Measurements from ENCODE around the gene FUOM. TPM values are rescaled to one million over a fixed set of nuclear protein-coding genes. Genes with fewer than 3 reads are reported as not detected.

The FUOM gene
- total RNA-seq, 1 donor from 2014 or later: 37.2 TPM

DNA sequence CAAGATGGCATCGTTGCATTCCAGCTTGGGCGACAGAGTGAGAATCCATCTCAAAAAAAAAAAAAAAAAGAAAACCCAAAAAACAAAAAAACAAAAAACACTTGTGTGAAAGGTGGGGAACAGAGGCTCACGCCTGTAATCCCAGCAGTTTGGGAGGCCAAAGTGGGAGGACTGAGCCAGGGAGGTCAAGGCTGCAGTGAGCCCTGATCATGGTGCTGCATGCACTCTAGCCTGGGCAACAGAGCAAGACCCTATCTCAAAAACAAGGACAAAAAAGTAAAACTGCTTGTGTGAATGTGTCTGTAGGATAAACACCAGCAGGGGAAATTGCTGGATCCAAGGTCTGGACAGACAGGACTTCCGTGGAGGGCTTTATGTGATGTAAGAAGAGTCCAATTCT is 25.7 kb upstream of the FUOM start:
- H3K4me1 Mint-ChIP-seq: peaks cover 46% of the 10 kb centered on the region
- POLR2A ChIA-PET: no interaction called here
- ATAC-seq (ENCODE audit: low read depth): no peak

GRCh38 chr10:133381036-133381435 is 23.2 kb upstream of the FUOM start:
- no peak for DNase-seq
- Mint-ChIP-seq H3K27me3 (no peaks in the 10 kb centered on the region), H3K9me3 (no peaks in the 10 kb centered on the region), H3K27ac (peak overlapping the region; percentile 50), H3K4me3 (peak overlapping the region; percentile 66), H3K4me1 (peaks cover 35% of the 10 kb centered on the region), H3K36me3 (ENCODE audit: low read depth) (peaks cover 22% of the 10 kb centered on the region)
- intact Hi-C loops (cut with micrococcal nuclease): no loop called here
- POLR2A ChIA-PET: interaction anchor here (0.9 to 6.6 kb wide), 3 partner anchors 9 to 20 kb away, joined by 3 to 52 read pairs (median 4); partner anchors contain the start of gene MTG1
- TF ChIP-seq, protein P1, sequence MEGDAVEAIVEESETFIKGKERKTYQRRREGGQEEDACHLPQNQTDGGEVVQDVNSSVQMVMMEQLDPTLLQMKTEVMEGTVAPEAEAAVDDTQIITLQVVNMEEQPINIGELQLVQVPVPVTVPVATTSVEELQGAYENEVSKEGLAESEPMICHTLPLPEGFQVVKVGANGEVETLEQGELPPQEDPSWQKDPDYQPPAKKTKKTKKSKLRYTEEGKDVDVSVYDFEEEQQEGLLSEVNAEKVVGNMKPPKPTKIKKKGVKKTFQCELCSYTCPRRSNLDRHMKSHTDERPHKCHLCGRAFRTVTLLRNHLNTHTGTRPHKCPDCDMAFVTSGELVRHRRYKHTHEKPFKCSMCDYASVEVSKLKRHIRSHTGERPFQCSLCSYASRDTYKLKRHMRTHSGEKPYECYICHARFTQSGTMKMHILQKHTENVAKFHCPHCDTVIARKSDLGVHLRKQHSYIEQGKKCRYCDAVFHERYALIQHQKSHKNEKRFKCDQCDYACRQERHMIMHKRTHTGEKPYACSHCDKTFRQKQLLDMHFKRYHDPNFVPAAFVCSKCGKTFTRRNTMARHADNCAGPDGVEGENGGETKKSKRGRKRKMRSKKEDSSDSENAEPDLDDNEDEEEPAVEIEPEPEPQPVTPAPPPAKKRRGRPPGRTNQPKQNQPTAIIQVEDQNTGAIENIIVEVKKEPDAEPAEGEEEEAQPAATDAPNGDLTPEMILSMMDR (IDR thresholded peaks at IDR 0.05): no peak
- no peak for ATAC-seq (ENCODE audit: low read depth)
- CTCF ChIA-PET: interaction anchor here (0.8 kb wide), 1 partner anchor 52 kb away, joined by 3 read pairs; no protein-coding TSS in a partner anchor

More for the DNA sequence above, 25.7 kb upstream of the FUOM start:
- no peak for DNase-seq
- Mint-ChIP-seq H3K27ac (no peak overlapping the region), H3K4me3 (no peak overlapping the region), H3K36me3 (ENCODE audit: low read depth) (peaks cover 25% of the 10 kb centered on the region), H3K27me3 (no peaks in the 10 kb centered on the region), H3K9me3 (no peaks in the 10 kb centered on the region)
- TF ChIP-seq, protein P1 (IDR thresholded peaks at IDR 0.05): no peak
- intact Hi-C loops (cut with micrococcal nuclease): no loop called here
- CTCF ChIA-PET: no interaction called here

DNA sequence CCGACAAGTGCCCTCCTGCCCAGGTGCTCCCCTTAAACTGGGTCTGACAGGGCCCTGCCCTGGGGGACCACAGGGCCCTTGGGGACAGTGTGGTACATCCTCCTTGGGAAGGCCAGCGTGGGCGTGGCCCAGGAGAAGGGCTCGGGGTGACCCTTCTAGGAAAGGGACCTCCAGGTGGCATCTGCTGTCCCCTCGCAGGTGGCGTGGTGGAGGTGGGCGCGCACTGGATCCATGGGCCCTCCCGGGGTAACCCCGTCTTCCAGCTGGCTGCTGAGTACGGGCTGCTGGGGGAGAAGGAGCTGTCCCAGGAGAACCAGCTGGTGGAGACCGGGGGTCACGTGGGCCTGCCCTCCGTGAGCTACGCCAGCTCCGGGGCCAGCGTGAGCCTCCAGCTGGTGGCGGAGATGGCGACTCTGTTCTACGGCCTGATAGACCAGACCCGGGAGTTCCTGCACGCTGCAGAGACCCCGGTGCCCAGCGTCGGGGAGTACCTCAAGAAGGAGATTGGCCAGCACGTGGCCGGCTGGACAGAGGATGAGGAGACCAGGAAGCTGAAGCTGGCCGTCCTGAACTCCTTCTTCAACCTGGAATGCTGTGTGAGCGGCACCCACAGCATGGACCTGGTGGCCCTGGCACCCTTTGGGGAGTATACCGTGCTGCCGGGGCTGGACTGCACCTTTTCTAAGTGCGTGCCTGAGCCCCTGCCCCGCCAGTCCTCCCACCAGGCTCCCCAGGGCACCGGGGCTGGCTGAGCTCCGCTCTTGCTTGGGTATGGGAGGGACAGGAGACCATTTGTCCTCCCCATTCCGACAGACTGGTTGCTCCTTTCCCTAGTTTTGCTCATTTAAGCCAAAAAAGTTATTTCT is 22.2 kb upstream of the FUOM start:
- H3K27ac Mint-ChIP-seq: peak overlapping the region; percentile 50

DNA sequence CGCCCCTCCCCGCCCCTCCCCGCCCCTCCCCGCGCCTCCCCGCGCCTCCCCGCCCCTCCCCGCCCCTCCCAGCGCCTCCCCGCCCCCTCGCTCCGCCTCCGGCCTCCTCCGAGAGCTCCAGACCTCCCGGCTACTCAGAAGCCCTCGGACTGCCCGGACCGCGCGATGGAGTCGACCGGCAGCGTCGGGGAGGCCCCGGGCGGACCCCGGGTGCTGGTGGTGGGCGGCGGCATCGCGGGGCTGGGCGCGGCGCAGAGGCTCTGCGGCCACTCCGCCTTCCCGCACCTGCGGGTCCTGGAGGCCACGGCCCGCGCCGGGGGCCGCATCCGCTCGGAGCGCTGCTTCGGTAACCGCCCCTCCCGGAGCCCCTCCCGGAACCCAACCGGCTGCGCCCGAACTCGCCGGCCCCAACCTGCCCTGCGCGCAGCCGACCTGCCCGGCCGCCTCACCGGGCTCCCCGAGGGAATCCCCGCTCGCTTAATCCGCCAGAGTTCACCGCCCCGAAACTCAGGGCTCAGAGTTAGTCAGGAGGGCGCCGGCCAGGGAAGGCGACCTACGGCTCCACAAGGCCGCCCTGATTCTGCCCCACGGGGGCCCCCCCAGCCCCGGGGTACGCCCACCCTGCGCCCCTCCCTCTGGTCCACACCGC is 21.5 kb upstream of the FUOM start, which contains the start of gene PAOX:
PAOX (plus strand) TSS at position 111 of the 649 bp plus-strand sequence; CDS start at position 166, 55 bp downstream.
- POLR2A ChIA-PET: interaction anchor here (1.4 to 6.6 kb wide), 4 partner anchors 11 to 22 kb away, joined by 3 to 52 read pairs (median 10); partner anchors contain the start of genes FUOM and MTG1

More for the DNA sequence above, 22.2 kb upstream of the FUOM start:
- Mint-ChIP-seq H3K4me1 (peaks cover 38% of the 10 kb centered on the region), H3K4me3 (peak overlapping the region; percentile 81), H3K27me3 (no peaks in the 10 kb centered on the region), H3K36me3 (ENCODE audit: low read depth) (peaks cover 22% of the 10 kb centered on the region), H3K9me3 (no peaks in the 10 kb centered on the region)
- DNase-seq (no peak), ATAC-seq (ENCODE audit: low read depth) (no peak)
- CTCF ChIA-PET: interaction anchor here (0.8 to 0.9 kb wide), 2 partner anchors 10 to 51 kb away, joined by 3 read pairs; no protein-coding TSS in a partner anchor
- TF ChIP-seq, protein P1 (IDR thresholded peaks at IDR 0.05): no peak
- POLR2A ChIA-PET: interaction anchor here (1.2 to 6.6 kb wide), 2 partner anchors 10 to 14 kb away, joined by 4 to 52 read pairs; partner anchors contain the start of gene MTG1
- intact Hi-C loops (cut with micrococcal nuclease): loop anchor here (1.0 to 10.0 kb wide), 5 partner anchors 9 to 1045 kb away; partner anchors contain the start of genes LRRC27 and MTG1

More for the DNA sequence above, 21.5 kb upstream of the FUOM start, which contains the start of gene PAOX:
- Mint-ChIP-seq H3K27ac (peak within 1 kb of the TSS; percentile 61), H3K4me3 (peak within 1 kb of the TSS; percentile 87), H3K36me3 (ENCODE audit: low read depth) (peaks cover 17% of the 10 kb centered on the region), H3K27me3 (no peaks in the 10 kb centered on the region), H3K4me1 (peaks cover 43% of the 10 kb centered on the region), H3K9me3 (no peaks in the 10 kb centered on the region)
- intact Hi-C loops (cut with micrococcal nuclease): loop anchor here (1.0 to 10.0 kb wide), 5 partner anchors 10 to 1044 kb away; partner anchors contain the start of genes LRRC27 and MTG1
- DNase-seq (peak; percentile 74), ATAC-seq (ENCODE audit: low read depth) (peak; percentile 69)
- TF ChIP-seq, protein P1 (IDR thresholded peaks at IDR 0.05): no peak
- CTCF ChIA-PET: interaction anchor here (0.9 to 1.9 kb wide), 2 partner anchors 11 to 50 kb away, joined by 3 to 5 read pairs; no protein-coding TSS in a partner anchor

Measured in activated B cell treated with CpG ODN at 0.5 μM for 24 hours (primary cell).